HuH-7.5 (cell line): ENCODE data around the gene FER.
"Not testable (repeated sequence)": the region's sequence is repeated elsewhere in the genome, so short reads cannot be mapped to it uniquely, and the experiment has no call there.

Source experiments
- DNase-seq: peaks from one replicate; pipeline ENCODE4 v3.0.0; 2011; ENCODE audit warnings: low spot score

Gene FER

DNA sequence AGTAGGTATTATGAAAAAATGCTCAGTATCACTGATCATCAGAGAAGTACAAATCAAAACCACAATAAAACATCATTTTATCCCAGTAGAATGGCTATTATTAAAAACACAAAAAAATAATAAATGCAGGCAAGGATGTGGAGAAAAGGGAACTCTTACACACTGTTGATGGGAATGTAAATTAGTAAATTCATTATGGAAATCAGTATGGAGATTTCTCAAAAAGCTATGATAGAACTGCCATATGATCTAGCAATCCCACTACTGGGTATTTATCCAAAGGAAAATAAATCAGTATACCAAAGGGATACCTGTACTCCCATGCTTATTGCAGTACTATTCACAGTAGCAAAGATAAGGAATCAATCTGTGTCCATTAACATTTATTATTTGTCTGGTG lies 209.6 kb downstream of the FER start:
- DNase-seq: no peak

DNA sequence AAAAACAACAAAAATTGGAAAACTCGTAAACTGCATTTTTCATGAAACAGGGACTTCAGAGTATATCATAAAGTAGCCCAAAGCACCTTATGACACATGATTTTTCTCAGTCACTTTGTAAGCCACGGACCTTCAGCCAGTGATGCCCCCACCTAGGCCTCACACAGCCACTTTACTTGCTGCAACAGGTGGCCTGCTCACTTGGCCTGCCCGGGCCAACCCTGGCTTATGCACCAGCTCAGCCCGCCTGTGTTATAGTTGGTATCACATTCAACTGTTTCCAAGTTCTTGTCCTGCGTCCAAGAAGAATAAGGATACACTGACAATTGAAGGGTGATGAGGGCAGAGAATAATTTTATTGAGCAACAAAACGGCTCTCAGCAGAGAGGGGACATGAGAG lies 219.2 kb downstream of the FER start:
- DNase-seq: no peak

- no peak for DNase-seq
Measured at GRCh38 chr5:108974594-108974993, 226.9 kb downstream of the FER start.

- no peak for DNase-seq
Measured at GRCh38 chr5:108975697-108976096, 228.0 kb downstream of the FER start.

GRCh38 chr5:108983461-108984092 lies 235.9 kb downstream of the FER start:
- DNase-seq: no peak

GRCh38 chr5:108989761-108990392 lies 242.2 kb downstream of the FER start:
- DNase-seq: no peak

DNA sequence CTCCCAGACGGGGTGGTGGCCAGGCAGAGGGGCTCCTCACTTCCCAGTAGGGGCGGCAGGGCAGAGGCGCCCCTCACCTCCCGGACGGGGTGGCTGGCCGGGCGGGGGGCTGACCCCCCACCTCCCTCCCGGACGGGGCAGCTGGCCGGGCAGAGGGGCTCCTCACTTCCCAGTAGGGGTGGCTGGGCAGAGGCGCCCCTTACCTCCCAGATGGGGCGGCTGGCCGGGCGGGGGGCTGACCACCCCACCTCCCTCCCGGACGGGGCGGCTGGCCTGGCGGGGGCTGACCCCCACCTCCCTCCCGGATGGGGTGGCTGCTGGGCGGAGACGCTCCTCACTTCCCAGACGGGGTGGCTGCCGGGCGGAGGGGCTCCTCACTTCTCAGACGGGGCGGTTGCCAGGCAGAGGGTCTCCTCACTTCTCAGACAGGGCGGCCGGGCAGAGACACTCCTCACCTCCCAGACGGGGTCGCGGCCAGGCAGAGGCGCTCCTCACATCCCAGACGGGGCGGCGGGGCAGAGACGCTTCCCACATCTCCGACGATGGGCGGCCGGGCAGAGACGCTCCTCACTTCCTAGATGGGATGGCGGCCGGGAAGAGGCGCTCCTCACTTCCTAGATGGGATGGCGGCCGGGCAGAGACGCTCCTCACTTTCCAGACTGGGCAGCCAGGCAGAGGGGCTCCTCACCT lies 244.8 kb downstream of the FER start:
- not testable (repeated sequence) for DNase-seq

- DNase-seq: not testable (repeated sequence)
Measured at GRCh38 chr5:108993440-108993839, 245.7 kb downstream of the FER start.

- no peak for DNase-seq
Measured at GRCh38 chr5:108997720-108998119, 250.0 kb downstream of the FER start.

- no peak for DNase-seq
Measured at GRCh38 chr5:108998216-108998615, 250.5 kb downstream of the FER start.

DNA sequence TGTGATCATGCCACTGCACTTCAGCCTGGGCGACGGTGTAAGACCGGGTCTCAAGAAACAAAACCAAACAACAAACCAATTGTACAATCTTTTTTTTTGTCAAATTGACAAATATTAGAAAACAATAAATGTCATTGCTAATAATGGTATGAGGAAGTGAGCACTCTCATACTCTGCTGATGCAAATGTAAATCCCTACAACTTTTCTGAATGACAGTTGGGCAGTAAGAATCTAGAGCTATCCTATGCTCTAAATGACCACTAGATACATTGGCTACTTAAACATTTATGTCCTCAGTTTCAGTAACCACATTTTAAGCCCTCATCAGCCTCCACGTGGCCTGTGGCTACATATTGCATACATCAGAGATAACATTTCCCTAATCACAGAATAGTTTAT lies 256.2 kb downstream of the FER start:
- DNase-seq: no peak

DNA sequence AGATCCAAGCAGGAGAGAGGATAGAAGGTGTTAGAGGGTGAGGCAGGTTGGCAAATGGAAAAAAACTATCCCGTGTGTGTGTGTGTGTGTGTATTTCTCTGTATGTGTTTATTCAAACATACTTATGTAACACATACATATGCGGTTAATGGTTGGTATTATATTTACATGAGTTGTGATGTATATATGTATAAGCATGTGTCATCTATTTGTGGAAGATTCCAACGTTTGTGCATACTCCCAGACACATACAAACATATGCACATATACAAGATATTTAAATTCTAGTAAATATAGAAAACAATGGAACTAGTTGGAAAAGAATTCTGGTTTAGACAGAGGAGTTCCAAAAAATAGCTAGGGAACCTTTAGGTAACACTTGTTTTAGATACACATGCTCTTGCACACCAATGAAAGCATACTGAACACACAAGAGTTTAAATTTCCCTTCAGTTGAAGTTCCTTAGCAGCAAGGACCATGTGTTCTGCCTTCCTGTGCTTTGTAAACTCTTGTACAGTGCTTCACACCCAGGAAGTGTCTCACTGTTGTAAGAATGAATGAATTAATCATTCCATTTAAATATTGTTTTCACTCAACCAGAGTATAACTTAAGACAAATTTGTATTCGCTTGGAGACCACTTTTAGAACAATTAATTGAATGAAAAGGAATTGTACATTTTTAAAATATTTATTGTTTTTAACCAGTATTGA lies 257.8 kb downstream of the FER start:
- no peak for DNase-seq

GRCh38 chr5:109006129-109006528 lies 258.4 kb downstream of the FER start:
- DNase-seq: no peak

GRCh38 chr5:109016300-109016699 lies 268.6 kb downstream of the FER start:
- no peak for DNase-seq

- no peak for DNase-seq
Measured at GRCh38 chr5:109022056-109022455, 274.4 kb downstream of the FER start.

DNA sequence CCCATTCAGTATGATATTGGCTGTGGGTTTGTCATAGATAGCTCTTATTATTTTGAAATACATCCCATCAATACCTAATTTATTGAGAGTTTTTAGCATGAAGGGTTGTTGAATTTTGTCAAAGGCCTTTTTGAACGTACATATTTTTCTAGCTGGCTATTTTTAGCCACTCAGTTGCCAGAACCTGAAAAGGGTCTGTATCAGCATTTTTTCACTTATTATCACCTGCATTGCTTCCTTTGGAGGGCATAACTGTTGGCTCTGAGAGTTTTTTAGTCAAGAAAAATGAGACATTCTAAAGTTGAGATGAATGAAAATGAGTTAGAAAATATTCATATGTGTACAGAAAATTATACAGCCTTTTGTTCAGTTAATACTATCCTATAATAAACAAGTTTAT lies 278.0 kb downstream of the FER start:
- DNase-seq: not testable (repeated sequence)

DNA sequence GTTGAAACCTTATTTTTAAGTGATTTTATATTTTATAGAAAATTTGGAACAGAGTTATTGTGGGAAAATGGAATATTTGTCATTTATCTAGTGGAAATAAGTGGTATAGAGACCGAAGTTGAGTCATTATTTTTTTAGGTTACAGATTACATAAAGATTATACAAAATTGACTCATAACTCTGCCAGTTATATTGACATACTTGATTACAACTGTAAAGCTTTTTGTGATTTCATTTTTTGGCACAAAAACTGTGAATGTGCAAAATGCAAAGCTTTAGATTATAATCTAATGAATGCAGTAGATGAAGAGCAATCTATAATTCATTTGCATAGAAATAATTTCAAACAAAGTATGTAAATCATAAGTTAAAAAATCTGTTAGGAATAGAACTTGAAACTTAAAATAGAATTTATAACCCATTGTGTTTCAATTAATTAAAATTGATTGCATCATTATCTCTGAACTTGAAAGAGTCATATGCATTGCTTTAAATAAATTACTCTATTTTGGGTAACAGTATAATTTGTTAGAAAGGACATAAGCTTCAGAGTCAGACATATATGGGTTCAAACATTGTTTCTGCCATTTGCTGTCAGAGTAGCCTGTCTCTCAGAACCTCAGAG lies 280.4 kb downstream of the FER start:
- DNase-seq: no peak

- no peak for DNase-seq
Measured at GRCh38 chr5:109028608-109029299, 281.1 kb downstream of the FER start.

GRCh38 chr5:109029847-109030246 lies 282.1 kb downstream of the FER start:
- no peak for DNase-seq

DNA sequence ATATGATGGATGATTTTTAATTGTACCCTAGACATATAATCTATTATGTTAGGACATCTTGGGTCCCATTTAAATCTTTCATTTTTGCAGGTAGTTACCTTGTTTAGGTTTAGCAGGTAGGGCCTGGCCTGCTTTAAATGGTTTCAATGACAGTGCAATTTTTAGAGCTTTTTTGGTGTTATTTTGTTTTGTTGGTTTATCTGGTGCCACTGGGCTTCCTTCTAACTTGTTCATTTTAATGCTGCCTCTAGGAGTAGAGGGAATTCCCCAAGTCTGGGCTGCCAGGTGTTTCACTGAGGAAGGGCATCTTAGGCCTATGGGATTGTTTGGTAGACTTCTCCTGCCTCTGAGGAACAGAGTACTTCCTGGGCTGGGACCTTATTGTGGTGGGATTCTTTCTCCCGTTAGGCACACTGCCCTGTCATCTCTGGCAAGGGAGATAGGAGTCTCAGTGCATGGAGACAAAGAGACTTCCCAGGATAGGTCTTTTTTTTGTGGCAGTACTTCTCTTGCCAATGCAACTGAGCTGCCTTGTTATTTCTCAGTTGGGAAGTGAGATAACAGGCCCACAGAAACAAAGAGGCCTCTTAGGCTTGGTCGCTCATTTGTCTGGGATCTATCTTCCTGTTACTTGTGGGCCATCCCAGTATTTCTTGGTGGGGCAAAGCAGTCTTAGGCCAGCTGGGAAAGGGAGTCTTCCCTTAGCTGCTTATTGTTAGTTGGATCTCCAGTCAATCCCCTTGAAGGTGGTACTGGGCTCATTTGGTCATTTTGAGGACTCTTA lies 282.9 kb downstream of the FER start:
- no peak for DNase-seq

- no peak for DNase-seq
Measured at GRCh38 chr5:109034306-109034705, 286.6 kb downstream of the FER start.
